NCI-H345 treated with DMSO at 0.1 percent for 48 hours (cell line): ENCODE data around the gene SF3A2.

Source experiments
- DNase-seq: peaks from one replicate; lab custom pipeline; 2025; ENCODE audit not compliant: unreplicated experiment; lab: John Stamatoyannopoulos, UW

The SF3A2 gene

DNA sequence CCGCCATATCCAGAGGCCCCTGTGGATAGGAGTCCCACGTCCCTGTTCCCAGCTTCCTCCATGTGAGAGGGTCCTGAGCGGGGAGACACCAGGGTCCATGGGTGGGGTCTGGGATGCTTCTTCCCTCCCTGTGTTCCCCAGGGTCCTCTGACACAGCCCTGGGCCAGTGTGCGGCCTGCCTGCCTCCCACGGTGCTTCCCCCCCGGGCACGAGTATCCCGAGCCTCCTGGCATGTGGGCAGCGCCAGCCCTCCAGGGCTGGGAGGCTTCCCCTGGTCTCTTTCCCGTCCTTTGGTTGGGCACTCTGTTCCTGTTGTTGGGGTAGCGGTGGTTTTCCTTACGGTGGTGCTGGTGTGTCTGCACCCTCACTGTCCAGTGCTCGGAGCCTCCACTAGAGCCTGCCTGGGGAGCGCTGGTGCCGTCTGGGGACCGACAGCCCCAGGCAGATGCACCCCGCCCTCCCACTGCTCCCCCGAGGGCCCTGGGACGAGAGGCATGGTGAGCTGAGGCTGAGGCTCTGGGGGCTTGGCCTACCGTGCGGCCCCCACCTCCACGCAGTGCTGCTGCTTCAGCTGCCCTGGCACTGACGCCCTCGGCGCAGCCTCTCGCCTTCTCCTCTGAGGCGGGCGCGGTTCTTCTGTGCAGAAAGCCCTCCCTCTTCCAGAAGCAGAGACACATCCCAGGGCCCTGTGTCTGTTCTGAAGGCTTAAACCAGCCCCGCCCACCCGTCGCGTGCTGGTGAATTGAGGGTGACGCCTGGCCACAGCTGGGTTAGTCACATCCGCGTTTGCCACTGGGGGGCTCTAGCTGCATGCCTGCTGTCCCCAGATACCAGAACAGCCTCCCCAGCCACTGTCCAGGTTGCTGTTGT lies 28.4 kb upstream of the SF3A2 start:
- DNase-seq: no peak

DNA sequence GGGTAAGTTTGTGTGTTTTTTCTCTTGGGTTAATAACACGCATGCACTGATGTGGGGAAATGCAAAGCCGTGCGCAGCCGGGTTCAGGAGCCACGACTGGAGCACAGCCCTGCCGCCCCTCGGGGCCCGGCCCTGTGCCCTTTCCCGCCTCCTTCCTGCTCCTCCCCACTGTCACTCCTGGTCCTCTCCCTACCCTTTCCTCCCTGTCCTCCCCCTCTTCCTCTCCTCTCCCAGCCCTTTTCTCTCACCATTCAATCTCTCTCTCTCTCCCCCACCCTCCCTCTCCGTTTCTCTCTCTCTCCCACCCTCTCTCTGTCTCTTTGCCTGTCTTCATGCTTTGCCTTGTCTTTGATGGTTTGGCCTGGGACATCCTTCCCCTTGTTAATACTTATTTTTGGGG lies 27.6 kb upstream of the SF3A2 start:
- DNase-seq: no peak

DNA sequence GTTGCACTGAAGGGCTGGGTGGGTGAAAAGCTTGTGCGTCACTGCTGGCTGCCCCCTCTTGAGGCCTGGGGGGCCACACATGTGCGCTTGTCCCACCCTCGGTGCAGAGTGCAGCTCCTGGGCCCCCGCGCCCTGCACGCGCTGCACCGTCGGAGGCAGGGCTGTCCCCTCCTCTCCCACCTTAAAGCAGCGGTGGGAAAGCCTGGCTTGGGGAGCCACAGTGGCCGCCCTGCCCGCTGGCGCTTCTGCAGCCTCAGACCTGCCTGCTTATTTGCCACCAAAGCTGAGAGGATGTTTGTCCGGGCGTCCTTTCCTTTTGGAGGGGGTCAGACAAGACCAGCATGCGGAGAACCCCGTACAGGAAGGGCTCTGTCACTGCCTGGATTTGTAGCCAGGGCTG lies 27.2 kb upstream of the SF3A2 start:
- DNase-seq: no peak

DNA sequence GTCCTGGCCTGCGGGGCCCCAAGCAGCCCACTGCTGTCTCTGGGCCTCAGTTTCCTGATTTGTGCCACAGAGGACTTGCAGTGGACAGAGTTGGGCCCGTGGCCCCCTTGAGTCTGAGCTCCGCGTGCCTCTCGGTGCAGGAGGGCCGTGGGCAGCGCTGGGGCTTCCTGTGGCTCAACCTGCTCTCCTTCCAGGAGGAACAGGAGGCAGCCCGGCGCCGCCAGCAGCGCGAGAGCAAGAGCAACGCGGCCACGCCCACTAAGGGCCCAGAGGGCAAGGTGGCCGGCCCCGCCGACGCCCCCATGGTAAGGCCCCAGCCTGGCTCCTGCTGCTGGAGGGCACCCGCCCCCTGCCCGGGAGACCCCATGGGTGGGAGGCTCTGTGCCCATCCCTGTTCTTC lies 26.4 kb upstream of the SF3A2 start:
- DNase-seq: no peak

DNA sequence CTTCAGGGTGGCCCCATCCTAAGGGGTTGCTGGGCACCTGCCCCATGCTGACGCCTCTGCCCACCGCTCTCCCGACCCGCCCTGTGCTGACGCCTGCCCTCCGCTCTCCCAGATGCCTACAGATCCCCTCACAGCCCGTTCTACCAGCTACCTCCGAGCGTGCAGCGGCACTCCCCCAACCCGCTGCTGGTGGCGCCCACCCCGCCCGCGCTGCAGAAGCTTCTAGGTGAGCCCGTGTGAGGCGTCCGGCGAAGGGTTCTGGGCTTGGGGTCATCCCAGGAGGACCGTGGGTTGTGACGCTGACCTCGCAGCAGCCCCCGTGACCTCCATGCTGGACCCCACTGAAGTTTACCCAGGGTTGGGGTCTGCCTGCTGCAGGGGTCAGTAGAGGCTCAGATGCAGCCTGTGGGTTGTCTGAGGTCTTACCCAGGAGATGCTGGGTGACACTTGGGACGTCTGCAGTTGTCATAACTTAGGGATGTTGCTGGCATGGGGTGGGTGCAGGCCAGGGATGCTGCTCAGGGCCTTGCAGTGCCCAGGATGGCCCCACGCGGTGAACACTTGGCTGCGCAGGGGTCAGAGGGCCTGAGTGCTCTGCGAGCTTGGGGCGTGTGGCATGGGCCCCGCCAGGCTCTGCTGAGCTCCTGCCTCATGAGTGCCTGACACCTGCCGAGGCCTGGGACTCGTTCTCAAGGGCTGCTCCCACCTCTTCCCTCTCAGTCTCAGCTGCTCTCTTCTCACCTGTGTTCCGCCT lies 25.5 kb upstream of the SF3A2 start:
- no peak for DNase-seq

DNA sequence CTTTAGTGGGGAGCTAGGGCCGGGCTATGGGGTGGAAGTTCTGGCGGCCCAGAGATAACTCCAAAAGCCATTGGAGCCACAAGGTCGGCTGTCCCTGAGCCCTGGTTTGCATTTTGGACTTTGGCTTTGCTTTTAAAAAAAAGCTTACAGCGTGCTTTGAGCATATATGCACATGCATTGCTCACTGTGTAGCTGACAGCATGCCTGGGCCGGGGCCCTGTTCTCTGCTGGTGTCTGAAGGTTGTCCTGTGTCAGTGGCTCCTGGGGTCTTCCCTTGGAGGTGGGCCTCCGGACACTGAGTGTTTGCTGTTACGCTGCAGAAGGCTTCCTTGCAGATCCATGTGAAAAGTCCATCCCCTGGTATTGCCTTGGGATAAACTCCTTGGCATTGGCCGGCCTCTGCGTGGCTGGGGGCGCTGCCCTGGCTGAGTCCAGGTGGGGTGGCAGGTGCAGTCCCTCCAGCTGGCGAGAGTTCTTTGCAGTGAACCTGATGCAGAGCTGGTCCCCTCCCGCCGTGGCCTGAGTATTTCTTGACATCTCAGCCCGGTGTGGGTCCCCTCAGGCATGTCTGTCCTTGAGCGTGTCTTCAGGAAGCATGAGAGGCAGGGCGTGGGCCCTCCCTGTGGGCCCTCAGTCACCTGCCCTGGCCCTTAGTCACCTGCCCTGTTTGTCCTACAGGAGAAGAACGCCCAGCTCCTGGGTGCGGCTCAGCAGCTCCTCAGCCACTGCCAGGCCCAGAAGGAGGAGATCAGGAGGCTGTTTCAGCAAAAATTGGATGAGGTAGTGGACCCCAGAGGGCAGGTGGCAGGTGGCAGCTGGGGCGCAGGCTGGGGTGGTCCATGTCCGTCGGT lies 23.5 kb upstream of the SF3A2 start:
- DNase-seq: no peak

DNA sequence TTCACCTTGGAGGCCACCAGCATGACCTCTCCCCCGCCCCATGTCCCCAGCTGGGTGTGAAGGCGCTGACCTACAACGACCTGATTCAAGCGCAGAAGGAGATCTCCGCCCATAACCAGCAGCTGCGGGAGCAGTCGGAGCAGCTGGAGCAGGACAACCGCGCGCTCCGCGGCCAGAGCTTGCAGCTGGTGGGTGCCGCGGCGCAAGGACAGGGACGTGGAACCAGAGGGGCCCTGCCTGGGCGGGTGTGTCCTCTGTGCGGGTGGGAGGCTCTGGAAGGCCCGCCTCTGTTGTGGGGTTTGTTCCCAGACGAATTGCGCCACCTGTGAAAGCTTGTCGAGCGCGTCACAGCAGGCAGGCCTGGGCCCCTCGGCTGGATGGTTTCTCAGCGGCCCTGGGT lies 22.8 kb upstream of the SF3A2 start:
- DNase-seq: no peak

DNA sequence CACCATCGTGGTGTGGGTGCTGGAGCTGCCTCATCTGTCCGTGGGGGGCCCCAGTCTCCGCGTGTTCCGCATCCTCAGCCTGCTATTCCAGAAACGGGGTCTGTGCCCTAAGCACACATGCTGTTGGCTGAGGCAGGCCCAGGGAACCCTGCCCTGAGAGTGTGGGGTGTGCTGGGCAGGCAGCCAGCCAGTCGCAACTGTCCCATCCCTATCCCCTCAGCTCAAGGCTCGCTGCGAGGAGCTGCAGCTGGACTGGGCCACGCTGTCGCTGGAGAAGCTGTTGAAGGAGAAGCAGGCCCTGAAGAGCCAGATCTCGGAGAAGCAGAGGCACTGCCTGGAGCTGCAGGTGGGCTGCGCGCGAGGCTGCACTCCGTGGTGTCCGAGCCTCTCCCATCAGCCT lies 22.4 kb upstream of the SF3A2 start:
- no peak for DNase-seq

DNA sequence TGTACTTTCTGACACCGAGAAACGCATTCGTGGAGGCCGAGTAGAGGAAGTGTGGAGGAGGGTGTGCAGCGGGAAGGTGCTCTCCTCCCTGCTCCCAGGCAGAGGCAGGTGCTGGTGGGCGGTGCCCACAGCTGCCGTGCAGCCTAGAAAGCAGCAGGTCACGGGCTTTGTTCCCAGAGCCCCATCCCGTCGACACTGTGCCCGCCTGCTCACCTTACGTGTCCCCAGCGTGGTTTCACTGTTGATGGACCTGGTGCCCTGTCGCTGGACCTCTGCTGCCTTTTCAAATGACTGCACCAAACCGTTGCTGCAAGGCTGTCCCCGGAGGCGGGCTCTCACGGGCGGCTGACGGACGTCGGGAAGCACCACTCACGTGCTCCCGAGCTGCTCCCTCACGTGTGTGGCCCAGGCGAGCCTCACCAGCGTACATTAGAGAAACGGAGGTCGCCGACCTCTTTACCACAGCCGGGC lies 21.3 kb upstream of the SF3A2 start:
- DNase-seq: no peak

DNA sequence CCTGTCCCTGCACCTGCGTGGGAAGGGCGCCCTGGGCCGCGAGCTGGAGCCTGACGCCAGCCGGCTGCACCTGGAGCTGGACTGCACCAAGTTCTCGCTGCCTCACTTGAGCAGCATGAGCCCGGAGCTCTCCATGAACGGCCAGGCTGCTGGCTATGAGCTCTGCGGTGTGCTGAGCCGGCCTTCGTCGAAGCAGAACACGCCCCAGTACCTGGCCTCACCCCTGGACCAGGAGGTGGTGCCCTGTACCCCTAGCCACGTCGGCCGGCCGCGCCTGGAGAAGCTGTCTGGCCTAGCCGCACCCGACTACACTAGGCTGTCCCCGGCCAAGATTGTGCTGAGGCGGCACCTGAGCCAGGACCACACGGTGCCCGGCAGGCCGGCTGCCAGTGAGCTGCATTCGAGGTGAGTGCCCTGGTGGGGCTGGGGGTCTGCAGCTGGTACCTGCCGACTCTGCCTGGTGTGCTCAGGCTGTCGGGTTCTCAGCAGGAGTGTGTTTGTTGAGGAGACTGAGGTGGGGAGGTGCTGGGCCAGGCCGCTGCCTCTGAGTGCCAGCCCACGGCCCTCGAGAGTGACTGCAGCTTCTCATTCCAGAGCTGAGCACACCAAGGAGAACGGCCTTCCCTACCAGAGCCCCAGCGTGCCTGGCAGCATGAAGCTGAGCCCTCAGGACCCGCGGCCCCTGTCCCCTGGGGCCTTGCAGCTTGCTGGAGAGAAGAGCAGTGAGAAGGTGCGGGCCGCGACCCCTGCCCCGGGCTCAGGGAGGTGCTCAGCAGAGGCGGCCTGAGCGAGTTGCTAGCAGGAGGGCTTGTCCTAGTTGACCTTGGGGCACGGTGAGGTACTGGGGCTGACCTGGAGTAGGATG lies 20.0 kb upstream of the SF3A2 start:
- DNase-seq: no peak

DNA sequence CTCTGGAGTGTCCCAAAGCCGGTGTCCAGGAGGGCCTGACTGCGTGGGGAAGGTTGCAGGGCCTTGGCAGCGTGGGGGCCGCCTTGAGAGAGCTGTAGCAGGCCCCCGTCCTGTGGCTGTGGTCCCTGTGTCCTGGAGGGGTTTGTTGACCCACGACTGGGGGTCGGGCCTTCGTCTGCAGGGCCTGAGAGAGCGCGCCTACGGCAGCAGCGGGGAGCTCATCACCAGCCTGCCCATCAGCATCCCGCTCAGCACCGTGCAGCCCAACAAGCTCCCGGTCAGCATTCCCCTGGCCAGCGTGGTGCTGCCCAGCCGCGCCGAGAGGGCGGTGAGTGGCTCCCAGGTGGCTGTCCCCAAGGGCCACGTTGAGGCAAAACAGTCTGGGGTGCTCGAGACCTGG lies 19.0 kb upstream of the SF3A2 start:
- no peak for DNase-seq

DNA sequence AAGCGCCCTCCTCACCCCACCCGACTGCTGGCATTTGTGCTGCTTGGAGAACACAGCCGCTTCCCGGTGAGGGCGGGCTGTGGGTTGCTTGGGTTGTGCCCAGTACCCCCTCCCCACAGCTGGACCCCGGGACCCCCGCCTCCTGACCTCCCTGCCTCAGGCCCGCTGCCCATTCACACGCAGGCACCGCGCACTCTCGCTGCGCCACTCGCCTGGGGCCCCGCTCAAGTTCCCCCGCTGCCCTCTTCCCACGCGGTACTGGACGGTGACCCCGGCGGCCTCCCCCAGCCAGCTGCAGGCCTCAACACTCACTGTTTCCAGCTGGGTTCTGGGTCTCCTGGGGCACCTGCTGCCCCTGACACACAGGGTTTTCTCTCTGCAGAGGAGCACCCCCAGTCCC lies 16.9 kb upstream of the SF3A2 start:
- no peak for DNase-seq

DNA sequence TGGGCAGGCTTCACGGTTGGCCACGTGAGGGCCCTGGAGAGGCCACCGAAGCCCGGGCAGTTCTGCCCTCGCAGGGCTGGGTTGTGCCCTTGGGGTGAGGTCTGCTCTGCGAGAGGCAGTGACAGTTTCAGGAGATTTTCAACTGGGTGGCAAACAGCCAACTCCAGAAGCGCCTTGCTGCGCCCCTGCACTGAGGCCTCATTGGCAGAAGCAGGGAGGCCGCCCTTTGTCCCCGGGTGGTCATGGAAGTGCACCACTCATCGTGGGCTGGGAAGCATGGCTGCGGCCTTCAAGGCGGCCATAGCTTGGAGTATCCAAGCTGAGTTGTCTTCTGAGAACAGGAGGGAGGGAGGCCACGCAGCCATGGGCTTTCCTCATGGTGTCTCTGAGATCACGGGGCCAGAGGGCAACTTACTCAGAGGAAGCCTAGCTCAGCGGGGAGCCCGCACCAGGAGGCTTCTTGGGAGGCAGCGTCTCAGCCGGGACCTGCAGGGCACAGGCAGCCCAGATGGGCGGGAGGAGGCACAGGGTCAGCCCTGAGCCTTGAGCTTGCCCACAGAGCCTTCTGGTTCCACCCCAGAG lies 15.3 kb upstream of the SF3A2 start:
- DNase-seq: no peak

DNA sequence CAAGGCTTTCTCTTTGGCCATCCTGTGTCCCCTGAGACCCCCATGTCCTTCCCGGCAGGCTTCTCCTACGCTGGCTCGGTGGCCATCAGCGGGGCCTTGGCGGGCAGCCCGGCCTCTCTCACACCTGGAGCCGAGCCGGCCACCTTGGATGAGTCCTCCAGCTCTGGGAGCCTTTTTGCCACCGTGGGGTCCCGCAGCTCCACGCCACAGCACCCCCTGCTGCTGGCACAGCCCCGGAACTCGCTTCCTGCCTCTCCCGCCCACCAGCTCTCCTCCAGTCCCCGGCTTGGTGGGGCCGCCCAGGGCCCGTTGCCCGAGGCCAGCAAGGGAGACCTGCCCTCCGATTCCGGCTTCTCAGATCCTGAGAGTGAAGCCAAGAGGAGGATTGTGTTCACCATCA lies 14.7 kb upstream of the SF3A2 start:
- DNase-seq: no peak

DNA sequence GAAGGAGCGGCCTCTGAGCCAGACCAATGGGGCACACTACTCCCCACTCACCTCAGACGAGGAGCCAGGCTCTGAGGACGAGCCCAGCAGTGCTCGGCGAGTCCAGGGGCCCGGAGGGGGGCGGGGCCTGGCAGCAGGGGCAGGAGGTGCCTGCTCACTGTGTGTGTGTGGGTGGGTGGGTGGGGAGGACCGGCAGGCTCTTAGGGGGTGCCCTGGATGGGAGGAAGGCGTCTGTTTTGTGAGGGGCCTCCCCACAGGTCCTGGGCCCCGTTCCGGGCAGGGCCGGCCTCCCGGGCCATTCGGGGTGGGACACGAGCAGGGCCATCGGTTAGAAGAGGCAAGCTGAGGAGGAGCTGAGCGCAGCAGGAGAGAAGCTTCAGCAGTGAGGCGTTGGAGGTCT lies 13.2 kb upstream of the SF3A2 start:
- DNase-seq: no peak

DNA sequence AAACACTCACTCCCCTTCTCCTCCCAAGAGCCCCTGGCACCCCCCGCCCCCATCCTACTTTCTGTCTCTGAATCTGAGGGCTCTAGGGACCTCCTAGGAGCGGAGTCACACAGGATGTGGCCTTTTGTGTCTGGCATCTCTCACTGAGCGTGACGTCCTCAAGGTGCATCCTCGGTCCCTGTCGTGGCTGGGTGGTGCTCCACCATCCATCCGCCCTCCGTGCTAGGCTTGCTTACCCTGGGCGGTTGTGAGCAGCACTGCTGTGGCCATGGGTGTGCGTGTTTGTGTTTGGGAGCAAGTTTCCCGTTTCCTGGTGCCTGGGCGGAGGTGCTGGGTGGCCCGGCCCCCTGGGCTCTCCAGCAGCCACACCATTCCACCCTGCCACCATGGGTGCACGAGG lies 12.7 kb upstream of the SF3A2 start:
- DNase-seq: no peak

DNA sequence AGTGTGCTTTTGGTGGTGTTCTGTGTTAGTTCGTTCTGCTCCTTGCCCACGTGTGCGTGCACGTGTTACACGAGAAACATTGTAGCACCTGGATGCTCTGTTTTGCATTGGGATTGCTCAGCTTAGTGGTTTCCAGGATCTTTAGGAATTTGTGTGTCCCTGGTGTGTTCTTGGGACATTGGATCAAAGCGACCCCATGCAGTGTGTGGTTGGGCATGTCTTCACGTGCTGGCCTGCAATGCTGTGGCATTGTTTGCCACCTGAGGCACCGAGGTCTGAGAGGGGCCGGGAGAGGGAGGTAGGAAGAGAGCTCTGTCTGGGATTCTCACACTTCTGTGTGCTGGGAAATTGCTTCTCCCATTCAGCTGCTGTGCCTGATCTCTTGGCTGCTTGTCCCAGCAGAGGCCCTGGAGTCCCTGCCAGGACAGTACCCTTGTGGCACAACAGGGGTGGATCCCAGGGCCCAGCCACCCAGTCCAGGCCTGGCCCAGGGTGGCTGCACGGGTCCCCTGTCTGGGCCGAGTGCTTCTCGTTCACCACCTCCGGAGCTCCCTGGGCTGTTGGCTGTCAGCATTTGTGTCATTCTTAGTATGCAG lies 11.8 kb upstream of the SF3A2 start:
- DNase-seq: no peak

DNA sequence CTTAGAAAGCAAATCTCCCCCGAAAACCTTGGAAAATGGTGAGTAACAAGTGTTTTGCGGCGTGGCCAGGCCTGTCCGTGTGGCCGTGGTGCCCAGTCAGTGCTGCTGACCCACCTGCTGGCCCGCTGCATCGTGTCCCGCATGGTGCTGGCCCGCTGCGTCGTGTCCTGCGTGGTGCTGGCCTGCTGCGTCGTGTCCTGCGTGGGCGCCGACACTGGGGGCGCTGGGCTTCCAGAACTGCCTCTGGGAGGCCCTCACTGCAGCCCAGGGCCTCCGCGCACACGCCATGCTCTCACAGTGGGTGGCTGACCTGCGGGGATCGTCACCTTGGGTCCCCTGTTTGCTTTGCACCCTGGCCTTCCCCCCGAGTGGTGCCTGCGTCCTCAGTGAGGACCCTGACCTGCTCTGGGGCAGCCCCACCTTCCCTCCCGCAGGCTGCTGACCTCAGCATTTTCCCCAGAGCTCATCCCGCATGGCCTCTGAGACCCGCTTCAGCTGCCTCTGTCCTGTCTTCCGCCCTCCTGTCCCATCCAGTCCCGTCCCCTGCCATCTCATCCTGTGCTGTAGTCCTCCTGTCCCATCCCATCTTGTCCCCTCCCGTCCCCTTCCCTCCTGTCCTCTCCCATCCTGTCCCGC lies 11.1 kb upstream of the SF3A2 start:
- no peak for DNase-seq
